PC-9 (cell line): ENCODE results near the gene LUC7L3. TPM values are rescaled to one million over a fixed set of nuclear protein-coding genes. Genes with fewer than 3 reads are reported as not detected.
A peak's percentile ranks its signal among the peaks of the same experiment; 100 is the strongest.

Source experiments
- BruUV-seq: library from RNA; stranded (reverse); fragments of 400-500 nt; replicated peaks from 2 replicates; lab custom pipeline; 2021; lab: Mats Ljungman, UMichigan
- CTCF ChIA-PET: fragments of 300-600 bp; sonication (Branson Sonifier 250); formaldehyde crosslinking; loops from one replicate; lab custom pipeline; 2022; ENCODE audit warnings: antibody characterized with exemption; lab: Charles Lee
- POLR2A ChIA-PET: fragments of 300-600 bp; sonication (Branson Sonifier 250); formaldehyde crosslinking; loops from one replicate; lab custom pipeline; 2022; ENCODE audit warnings: antibody characterized with exemption; ENCODE audit not compliant: unreplicated experiment; lab: Charles Lee
- DNase-seq, 2 experiments: peaks; one replicate each; pipeline versions ENCODE4 v3.0.0 to v3.0.0-alpha.2; 2015 to 2022; ENCODE audit warnings: mixed read lengths in 1 of 2
- H2AFZ ChIP-seq: fragments of 200-600 bp; sonication (generic); 2 replicates; pipeline ENCODE4 v1.8.1; 2017; ENCODE audit warnings: antibody characterized with exemption
- H3F3A ChIP-seq: fragments of 200-600 bp; sonication (generic); 2 replicates; pipeline ENCODE4 v1.8.1; 2017; ENCODE audit warnings: antibody characterized with exemption, mild to moderate bottlenecking, low read depth; ENCODE audit not compliant: insufficient read depth
- H3K27ac ChIP-seq: fragments of 200-600 bp; sonication (generic); 2 replicates; pipeline ENCODE4 v1.6.1; 2016; ENCODE audit warnings: mixed run types
- H3K27me3 ChIP-seq: fragments of 200-600 bp; sonication (generic); 2 replicates; pipeline ENCODE4 v1.6.1; 2016; ENCODE audit warnings: low read depth, mixed run types; ENCODE audit not compliant: insufficient read depth
- H3K36me3 ChIP-seq: fragments of 200-600 bp; sonication (generic); 2 replicates; pipeline ENCODE4 v1.6.1; 2016; ENCODE audit warnings: low read depth, mixed run types
- H3K4me1 ChIP-seq: fragments of 200-600 bp; sonication (generic); replicated peaks from 2 replicates; pipeline ENCODE4 v1.6.1; 2016; ENCODE audit warnings: mixed run types; ENCODE audit not compliant: insufficient read depth
- H3K4me2 ChIP-seq: fragments of 200-600 bp; sonication (generic); 2 replicates; pipeline ENCODE4 v1.6.1; 2017; ENCODE audit warnings: mixed run types
- H3K4me3 ChIP-seq: fragments of 200-600 bp; sonication (generic); 2 replicates; pipeline ENCODE4 v1.6.1; 2016; ENCODE audit warnings: mixed run types
- H3K79me2 ChIP-seq: fragments of 200-600 bp; sonication (generic); 2 replicates; pipeline ENCODE4 v1.6.1; 2017; ENCODE audit warnings: low read depth, mixed run types
- H3K9me2 ChIP-seq: fragments of 200-600 bp; sonication (generic); 2 replicates; pipeline ENCODE4 v1.8.1; 2017; ENCODE audit warnings: mild to moderate bottlenecking; ENCODE audit not compliant: insufficient read depth
- H3K9me3 ChIP-seq: fragments of 200-600 bp; sonication (generic); 2 replicates; pipeline ENCODE4 v1.8.1; 2016; ENCODE audit warnings: low read depth; ENCODE audit not compliant: insufficient read depth
- H4K20me1 ChIP-seq: fragments of 200-600 bp; sonication (generic); 2 replicates; pipeline ENCODE4 v1.8.1; 2017; ENCODE audit not compliant: insufficient read depth
- EZH2 ChIP-seq: fragments of 200-600 bp; sonication (generic); IDR thresholded peaks from 2 replicates; pipeline ENCODE4 v1.8.0; 2017; ENCODE audit warnings: antibody characterized with exemption, low read depth
- intact Hi-C: fragments of 100-400 bp; cut with micrococcal nuclease; formaldehyde crosslinking; loops from one replicate; pipeline ENCODE4 v1.10.0; 2022; ENCODE audit not compliant: unreplicated experiment
- total RNA-seq: library from RNA; stranded (reverse); gene quantifications from 2 replicates; pipeline ENCODE4 v1.2.3, GENCODE V29; 2021
- TF ChIP-seq, protein P1 (sequence below): fragments of 200-600 bp; sonication (generic); conservative IDR thresholded peaks from 2 replicates; pipeline ENCODE4 v1.6.1; 2017; ENCODE audit warnings: mixed run types, antibody characterized with exemption, mild to moderate bottlenecking, moderate library complexity

Gene LUC7L3
- total RNA-seq, 1 experiment from 2014 or later, result 147 TPM

DNA sequence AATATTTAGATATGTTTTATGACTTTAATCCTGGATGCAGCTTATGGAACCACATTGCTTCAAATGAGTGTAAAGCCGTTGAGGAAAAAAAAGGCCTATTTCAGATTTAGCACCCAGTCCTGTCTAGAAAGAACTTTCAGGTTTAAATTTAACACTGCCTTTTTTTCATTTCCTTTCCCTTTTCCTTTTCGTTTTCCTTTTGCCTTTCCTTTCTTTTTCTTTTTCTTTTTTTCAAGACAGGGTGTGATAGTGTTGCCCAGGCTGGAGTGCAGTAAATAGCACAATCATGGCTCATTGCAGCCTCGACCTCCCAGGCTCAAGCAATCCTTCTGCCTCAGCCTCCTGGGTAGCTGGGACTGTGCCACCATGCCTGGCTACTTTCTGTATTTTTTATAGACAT is 15.9 kb downstream of the LUC7L3 start:
- Histone ChIP-seq H3K27ac (no peak overlapping the region), H3K36me3 (peaks cover 36% of the 10 kb centered on the region), H3K79me2 (peaks cover 100% of the 10 kb centered on the region), H3F3A (peaks cover 56% of the 10 kb centered on the region; the same call in 1 of the 2 replicates), H4K20me1 (peaks cover 98% of the 10 kb centered on the region), H3K4me1 (0 out of 2 replicates have a peak, but pooled peaks cover 6% of the 10 kb centered on the region), H3K9me3 (no peaks in the 10 kb centered on the region), H3K4me3 (no peak overlapping the region), H3K9me2 (no peaks in the 10 kb centered on the region), H3K27me3 (no peaks in the 10 kb centered on the region), H3K4me2 (no peak overlapping the region), H2AFZ (no peak overlapping the region)
- intact Hi-C loops, result no loop called here
- BruUV-seq, result no TSS peak
- no peak for DNase-seq
- ChIA-PET CTCF (interaction anchor here (0.7 kb wide), 1 partner anchor 65 kb away, joined by 12 read pairs; no protein-coding TSS in a partner anchor), POLR2A (no interaction called here)
- TF ChIP-seq, protein P1, sequence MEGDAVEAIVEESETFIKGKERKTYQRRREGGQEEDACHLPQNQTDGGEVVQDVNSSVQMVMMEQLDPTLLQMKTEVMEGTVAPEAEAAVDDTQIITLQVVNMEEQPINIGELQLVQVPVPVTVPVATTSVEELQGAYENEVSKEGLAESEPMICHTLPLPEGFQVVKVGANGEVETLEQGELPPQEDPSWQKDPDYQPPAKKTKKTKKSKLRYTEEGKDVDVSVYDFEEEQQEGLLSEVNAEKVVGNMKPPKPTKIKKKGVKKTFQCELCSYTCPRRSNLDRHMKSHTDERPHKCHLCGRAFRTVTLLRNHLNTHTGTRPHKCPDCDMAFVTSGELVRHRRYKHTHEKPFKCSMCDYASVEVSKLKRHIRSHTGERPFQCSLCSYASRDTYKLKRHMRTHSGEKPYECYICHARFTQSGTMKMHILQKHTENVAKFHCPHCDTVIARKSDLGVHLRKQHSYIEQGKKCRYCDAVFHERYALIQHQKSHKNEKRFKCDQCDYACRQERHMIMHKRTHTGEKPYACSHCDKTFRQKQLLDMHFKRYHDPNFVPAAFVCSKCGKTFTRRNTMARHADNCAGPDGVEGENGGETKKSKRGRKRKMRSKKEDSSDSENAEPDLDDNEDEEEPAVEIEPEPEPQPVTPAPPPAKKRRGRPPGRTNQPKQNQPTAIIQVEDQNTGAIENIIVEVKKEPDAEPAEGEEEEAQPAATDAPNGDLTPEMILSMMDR, result no peak
- no peak for TF ChIP-seq EZH2

DNA sequence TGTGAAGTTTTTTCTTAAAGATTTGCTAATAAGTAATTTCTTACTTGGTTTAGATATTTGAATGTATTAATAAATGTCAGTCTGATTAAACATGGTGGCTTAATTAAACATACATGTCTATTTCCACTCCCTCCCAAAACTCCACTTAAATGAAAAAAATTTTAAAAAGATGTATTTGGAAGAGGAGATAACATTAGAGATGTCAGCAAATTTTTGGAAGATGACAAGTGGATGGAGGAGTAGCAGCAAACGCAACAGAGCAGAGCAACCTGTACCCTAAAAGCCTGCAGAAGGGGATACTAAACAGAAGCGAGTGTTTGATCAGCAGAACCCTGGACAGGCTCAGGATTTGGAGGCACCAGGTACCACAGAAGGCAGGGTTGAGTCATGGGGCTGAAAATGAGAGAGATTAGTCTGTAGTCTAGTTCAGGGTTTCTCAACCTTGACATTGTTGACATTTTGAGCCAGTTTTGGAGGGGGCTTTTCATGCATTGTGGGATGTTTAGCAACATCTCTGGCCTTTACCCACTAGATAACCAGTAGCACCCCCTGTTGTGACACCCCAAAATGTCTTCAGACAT is 17.8 kb downstream of the LUC7L3 start:
- ChIA-PET CTCF (no interaction called here), POLR2A (no interaction called here)
- intact Hi-C loops, result no loop called here
- Histone ChIP-seq H3K4me1 (0 out of 2 replicates have a peak, but pooled peaks cover 6% of the 10 kb centered on the region), H3K36me3 (peaks cover 52% of the 10 kb centered on the region), H3K4me2 (no peak overlapping the region), H3K27ac (0 out of 2 replicates have a peak overlapping the region, but pooled peaks have one; percentile 8), H3K27me3 (no peaks in the 10 kb centered on the region), H3F3A (peaks cover 44% of the 10 kb centered on the region), H3K4me3 (no peak overlapping the region), H3K9me2 (no peaks in the 10 kb centered on the region), H2AFZ (no peak overlapping the region), H4K20me1 (peaks cover 95% of the 10 kb centered on the region), H3K9me3 (no peaks in the 10 kb centered on the region), H3K79me2 (peaks cover 94% of the 10 kb centered on the region)
- TF ChIP-seq EZH2, result no peak
- TF ChIP-seq, protein P1, result no peak
- DNase-seq, result no peak
- BruUV-seq, result no TSS peak

DNA sequence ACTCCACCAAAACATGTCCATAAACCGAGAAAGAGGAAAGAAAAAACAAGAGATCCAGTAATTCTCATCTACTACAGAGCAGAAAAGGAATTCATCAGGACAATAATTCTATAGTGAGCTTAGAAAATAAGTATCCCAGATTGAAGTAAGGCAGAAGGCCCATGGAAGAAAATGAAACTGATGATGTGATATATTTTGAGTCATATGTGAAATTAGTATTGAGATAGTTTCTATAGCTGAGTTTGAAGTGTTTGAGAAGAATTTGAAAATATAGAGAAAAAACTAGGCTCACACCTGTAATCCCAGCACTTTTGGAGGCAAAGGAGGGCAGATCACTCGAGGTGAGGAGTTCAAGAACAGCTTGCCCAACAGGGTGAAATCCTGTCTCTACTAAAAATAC is 19.7 kb downstream of the LUC7L3 start:
- ChIA-PET CTCF (no interaction called here), POLR2A (interaction anchor here (0.6 kb wide), 1 partner anchor 196 kb away, joined by 3 read pairs; no protein-coding TSS in a partner anchor)
- no peak for TF ChIP-seq EZH2
- TF ChIP-seq, protein P1, result no peak
- Histone ChIP-seq H3K36me3 (peaks cover 69% of the 10 kb centered on the region), H3K27me3 (no peaks in the 10 kb centered on the region), H3K4me1 (0 out of 2 replicates have a peak, but pooled peaks cover 6% of the 10 kb centered on the region), H3K4me2 (no peak overlapping the region), H3K9me2 (no peaks in the 10 kb centered on the region), H3K27ac (no peak overlapping the region), H2AFZ (no peak overlapping the region), H3K9me3 (no peaks in the 10 kb centered on the region), H4K20me1 (peaks cover 85% of the 10 kb centered on the region), H3K79me2 (peaks cover 82% of the 10 kb centered on the region), H3K4me3 (no peak overlapping the region), H3F3A (peaks cover 50% of the 10 kb centered on the region)
- no peak for DNase-seq
- intact Hi-C loops, result no loop called here
- no TSS peak for BruUV-seq
